ENCODE measurements around the gene ID3.

ID3 gene

DNA sequence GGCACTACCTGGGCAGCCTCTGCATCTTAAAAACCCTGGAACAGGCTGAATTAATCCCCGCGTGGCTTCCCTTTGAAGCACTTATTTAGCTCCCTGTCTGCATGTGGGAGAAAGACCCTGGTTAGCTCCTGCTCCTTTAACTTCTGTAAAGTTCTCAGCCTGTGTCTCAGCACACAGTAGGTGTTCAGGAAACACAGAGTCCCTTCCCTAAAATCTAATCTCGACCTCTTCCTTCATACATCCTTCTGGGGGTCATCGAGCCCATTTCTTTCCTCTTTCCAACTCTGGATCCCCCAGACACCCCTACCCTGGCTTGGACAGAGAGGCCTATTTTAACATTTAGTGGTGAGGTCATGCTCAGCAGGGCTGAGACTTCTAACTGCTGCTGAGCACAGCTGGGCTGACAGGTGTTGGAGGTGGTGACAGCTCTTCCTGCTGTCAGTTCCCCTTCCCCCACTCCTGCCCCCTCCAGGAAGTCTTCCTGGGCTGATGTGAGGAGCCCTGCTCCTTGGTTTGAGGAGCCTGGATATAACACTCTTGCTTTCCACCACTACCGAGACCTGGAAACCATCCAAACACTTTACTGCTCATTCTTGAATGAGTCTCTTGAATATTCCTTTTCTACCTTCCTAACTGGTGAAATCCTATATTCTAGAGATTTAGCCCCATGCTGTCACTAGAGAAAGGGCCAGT, 33.6 kb downstream of the ID3 start:
- no peak for DNase-seq

- DNase-seq, result peak; percentile 95
Measured at GRCh38 chr1:23524716-23525401, 34.4 kb downstream of the ID3 start.

DNA sequence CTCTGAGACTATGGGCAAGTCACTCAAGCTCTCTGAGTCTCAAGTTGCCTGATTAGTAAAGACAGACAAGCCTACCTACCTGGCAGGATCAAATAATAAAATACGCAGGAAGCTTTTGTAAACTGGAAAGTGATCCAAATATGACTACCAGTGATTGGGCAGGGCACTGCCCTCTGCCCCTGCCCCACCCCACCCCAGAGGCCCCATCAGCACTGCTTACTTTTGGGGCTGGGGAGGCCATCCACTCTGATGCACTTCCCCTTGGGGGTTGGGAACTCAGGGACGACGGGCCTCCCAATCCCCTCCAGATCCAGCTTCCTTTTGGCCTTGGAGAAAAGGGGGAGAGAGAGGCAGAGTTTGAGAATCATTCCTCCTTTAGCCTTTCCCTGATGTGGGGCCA, 35.1 kb downstream of the ID3 start:
- DNase-seq, result no peak

GRCh38 chr1:23522244-23522982, 36.9 kb downstream of the ID3 start:
- DNase-seq, result no peak

DNA sequence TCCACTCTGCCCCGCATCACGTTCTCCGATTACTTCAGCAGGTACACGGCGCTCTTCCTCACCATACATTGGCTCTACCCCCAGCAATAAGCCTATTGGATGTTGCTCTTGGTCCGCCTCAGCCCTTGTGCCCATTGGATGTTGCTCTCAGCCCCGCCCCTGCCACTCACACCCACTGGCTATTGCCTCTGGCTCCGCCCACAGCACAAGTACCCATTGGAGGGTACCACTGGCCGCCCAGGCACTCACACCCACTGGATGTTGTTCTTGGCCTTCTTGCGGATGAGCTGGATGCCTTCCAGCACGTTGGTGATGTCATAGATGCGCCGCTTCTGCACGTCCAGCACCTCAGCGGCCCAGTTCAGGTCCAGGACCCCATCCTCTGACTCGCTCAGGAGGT, 37.7 kb downstream of the ID3 start:
- DNase-seq, result no peak

GRCh38 chr1:23517581-23517980, 41.7 kb downstream of the ID3 start:
- no peak for DNase-seq

DNA sequence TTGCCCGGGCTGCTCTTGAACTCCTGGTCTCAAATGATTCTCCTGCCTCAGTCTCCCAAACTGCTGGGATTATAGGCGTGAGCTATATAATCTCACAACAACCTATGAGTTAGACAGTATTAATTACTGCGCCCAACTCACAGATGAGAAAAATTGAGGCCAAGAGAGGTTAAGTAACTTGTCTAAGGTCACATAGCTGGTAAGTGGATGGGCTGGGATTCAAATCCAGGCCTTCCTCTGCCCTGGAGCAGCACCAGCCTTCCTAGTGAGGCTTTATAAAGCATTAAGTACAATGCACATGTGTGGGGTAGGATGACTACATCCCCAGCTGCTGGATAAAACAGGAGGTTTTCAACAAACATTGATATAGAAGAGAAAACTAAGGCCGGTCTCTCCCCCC, 43.4 kb downstream of the ID3 start:
- no peak for DNase-seq

DNA sequence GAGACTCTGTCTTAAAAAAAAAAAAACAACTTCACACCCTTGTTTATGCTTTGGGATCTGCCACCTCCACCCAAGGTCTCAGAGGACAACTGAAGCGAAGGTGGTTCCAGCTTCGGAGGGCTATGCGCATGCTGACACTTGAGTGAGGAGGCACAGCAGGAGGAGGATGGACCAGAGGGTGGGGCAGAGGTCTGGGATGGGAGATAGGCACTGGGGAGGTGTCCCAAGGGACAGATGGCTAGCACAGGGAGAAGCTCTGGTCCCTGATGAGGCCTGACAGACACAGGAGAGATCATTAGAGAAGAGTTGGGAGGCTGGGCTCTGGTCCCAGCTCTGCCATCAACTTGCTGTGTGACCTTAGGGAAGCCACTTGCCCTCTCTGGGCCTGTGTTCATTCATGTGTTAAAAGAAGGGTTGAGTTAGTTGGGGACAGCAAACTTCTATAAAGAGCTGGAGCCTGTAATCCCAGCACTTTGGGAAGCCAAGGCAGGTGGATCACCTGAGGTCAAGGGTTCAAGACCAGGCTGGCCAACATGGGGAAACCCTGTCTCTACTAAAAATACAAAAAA, 45.1 kb downstream of the ID3 start:
- no peak for DNase-seq

- no peak for DNase-seq
Measured at GRCh38 chr1:23509896-23510295, 49.4 kb downstream of the ID3 start.

All from NCI-H1105 (cell line).